NK-92 treated with Interleukin-12 subunit alpha and Interleukin-12 subunit beta, amount 100 ng/mL, for 24 hours (cell line): Measurements from ENCODE around the gene RELL1.

Experiments used
- DNase-seq: peaks from one replicate; lab custom pipeline; 2025; lab: John Stamatoyannopoulos, UW

RELL1 gene

DNA sequence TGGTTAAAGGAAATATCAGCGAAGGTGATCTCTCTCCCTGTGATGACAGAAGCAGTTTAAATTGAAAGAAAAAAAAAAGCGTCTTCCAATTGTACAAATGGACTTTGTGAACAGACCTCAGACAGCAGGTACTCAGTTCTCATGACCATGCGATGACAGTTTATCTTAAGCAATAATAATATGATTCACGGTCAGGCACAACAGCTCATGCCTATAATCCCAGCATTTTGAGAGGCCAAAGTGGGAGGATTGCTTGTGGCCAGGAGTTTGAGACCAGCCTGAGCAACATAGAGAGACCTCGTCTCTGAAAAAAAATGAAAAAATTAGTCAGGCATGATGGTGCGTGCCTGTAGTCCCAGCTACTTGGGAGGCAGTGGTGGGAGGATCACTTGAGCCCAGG, 51.0 kb downstream of the RELL1 start:
- no peak for DNase-seq

DNA sequence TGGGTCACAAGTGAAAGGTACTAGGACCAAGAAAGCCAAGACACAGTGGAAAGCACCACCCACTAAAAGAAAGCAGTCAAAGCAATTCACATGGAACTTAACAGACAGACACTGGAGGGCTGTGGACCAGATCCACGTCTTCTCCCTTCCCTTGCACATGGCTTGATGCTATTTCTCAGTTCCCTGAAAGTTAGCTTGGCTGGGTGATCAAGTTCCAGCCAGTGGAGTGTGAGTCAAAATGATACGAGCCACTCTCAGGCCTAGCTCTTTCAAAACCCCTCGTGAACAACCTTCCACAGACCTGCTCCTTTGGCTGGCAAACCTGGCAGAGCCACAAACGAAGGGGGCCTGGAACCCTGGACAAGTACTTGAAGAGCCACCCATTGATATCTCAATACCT, 52.0 kb downstream of the RELL1 start:
- no peak for DNase-seq

DNA sequence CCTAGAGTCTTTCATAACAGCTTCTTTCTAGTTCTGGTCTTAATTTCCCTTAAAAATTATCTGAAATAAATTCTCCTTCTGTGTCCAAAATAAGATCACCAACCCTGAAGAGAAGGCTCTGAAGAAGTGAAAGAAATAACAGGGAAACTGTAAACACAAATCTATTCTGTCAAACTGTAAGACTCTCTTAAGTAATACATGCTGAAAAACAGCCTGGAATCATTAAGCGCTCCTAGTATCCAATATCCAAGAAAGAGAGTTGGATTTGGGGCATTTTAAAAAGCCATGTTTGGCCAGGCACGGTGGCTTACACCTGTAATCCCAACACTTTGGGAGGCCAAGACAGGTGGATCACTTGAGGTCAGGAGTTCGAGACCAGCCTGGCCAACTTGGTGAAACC, 53.3 kb downstream of the RELL1 start:
- no peak for DNase-seq

DNA sequence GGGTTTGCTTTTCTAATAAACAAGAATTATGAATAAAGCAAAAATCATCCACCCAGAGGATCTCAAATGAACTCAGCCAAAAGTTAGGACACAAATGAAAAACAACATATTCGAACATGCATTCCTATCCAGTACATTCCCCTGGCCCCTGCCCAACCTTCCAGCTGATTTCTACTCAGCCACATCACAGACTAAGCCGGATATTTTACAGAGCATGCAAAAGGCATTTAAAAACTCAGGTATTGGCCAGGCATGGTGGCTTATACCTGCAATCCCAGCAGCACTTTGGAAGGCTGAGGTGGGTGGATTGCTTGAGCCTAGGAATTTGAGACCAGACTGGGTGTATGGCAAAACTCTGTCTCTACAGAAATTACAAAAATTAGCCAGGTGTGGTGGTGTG, 54.6 kb downstream of the RELL1 start:
- DNase-seq: no peak

DNA sequence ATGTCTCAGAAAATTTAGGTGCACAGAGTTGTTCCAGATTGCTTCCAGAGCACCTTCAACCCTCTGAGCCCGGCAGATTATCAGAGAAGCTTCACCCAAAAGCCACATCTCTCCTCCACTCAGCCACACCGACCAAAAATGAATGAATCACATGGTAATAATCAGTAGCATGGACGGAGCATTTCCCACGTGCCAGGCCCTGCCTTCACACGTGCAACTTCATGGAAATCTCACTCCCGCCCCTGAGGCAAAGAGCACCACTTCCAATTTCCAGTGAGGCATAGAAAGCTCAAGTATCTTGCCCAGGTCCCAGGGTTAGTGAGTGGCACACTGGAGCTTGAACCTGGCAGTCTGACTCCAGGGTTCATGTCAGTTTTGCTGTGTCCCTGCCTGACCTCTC, 56.5 kb downstream of the RELL1 start:
- no peak for DNase-seq

DNA sequence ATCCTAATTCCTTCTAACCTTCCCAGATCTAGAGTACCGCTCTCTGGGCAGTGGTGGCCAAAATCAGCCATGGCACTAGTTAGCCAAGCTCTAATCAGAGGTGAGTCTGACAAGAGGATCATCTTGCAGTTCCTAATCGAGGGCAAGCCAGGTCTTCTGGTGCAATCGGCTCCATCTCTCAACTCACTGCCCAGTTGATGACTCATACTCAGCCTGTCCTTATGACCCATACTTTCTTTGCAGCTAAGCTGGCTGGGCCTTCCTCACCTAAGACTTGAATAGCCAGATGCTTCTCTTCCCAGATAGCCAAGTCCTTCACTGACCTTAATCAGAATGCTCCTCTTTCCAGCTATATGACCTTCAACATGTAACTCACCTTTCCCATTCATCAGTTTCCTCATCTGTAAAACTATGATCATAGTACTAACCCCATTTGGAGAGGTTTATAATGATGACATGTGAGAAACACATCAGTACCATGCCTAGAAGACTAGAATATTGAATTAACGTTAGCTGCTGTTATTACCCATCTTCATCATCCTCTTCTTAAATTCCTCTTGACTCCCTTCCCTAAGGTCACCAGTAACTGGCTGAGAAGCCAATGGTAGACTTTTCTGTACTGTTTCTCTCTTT, 57.1 kb downstream of the RELL1 start:
- DNase-seq: no peak

DNA sequence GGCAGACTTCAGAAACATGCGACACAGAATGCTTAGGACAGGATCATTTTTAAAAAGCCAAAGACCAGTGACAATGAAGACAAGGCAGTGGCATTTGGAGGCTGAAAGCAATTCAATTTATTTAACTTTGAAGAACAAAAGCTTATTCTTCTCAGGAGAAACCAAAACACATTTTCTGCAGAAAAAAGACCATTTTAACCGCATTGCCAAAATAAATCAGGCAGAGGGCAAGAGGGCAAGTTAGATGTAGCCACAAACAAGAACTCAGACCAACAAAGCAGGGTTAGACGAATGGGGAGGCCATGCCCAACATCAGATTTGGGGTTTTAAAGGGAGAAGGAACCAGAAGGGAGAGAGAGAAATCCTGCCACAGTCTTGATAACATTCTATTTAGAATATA, 58.9 kb downstream of the RELL1 start:
- no peak for DNase-seq

DNA sequence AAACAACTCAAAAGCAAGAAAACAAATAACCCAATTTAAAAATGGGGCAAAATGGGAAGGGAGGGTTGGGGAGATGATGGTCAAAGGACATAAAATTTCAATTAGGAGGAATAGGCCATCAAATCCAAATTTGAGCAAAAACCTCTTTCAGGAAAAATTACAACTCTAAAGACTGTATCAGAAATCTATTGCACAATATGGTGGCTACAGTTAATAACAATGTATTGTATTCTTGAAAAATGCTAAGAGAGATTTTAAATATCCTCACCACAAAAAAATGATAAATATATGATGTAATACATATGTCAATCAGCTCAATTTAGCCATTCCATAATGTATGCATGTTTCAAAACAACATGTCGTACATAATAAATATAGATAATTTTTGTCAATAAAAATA, 60.7 kb downstream of the RELL1 start:
- DNase-seq: no peak

DNA sequence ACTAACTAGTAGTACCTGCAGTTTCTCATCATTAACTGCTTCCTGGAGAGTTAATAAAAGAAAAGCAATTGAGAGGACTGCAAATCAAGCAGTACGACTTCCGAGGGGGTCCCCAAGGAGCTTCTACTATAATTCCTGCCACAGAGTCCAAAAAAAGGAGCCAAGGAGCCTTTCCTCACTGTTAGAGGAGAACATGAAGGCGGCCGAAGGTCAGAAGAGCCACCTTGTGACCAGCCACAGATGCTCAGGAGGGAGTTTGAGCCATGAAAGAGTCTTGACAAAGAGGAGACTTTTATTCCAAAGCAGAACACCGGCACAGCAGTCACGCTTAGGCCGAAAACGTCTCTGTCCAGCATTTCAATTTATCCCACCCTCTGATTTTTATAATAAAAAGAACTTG, 62.2 kb downstream of the RELL1 start:
- no peak for DNase-seq

DNA sequence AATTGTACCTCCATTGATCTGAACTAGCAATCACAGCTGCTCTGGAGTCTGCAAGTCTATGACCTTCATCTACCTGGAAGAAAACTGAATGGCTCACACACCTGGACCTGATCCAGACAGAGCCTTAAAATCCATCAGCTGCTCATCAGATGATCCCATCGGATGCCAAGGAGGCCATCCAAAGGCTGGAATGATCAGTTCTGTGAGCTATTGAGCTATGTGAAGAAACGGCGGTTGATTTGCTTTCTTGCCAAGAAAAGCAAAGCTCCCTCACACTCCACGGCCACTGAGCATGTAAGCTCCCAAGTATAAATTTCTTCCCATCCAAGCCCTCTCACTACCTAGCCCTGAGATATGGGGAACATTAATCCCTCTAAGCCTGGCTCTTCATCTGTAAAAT, 63.1 kb downstream of the RELL1 start:
- DNase-seq: no peak

DNA sequence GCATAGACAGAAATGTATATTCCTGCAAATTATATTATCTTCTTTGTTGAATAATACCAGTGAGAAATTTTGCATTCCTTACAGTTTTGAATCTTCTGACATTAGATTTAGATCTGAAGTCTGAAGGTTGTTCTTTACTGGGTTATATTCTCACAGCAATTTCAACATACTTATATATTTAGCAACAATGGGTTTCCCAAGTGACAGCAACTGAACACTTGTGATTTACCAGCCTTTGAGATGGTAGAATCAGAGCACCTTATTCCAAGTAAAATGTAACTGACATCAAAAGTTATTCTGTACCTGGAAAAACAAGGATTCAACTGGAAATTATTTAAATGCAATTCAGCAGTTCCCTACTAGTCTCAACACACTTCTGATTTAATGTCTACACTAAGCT, 66.0 kb downstream of the RELL1 start:
- no peak for DNase-seq

DNA sequence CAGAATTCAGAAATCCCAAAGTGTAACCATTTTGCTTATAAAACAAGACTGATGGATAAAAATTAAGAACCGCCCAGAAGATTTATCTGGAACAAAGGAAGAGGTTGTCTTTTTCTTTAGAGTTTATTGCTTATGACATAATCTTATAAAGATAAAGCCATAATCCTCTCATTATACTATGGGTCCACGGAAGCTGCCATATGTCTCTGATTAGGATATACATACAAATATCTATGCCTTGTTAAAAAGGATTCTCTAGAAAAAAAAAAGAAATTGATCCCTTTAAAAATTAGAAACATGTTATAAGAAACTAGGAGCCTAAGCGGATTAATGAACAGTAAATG, 70.5 kb downstream of the RELL1 start:
- no peak for DNase-seq

DNA sequence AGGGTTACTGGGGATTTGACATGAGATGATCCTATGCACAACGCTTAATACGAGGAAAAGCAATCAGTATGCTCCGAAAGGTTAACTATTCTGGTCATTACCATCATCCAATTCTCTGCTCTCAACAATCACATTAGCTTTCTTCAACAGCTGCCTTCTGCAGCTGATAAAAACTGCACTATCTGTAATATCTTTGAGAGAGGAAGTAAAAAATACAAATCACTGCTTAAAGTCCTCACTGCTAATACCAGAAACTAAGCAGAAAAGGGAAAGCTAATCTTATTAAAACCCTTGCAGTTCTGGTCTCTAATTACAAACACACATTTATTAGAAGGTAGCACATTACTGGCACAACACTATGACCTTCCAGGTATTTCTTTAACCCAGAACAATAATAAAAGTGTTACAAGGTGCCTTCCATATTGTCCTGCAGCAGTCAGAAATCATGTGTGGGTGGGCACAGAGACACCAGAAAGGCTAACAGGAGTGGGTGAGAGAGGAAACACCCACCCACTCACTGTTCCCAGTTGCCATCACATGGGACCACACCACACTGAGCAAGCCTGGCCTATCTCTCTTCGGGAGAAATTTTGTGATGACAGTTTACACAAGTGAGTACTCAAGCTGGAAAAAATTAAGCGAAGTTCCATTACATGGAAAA, 71.0 kb downstream of the RELL1 start:
- DNase-seq: no peak

DNA sequence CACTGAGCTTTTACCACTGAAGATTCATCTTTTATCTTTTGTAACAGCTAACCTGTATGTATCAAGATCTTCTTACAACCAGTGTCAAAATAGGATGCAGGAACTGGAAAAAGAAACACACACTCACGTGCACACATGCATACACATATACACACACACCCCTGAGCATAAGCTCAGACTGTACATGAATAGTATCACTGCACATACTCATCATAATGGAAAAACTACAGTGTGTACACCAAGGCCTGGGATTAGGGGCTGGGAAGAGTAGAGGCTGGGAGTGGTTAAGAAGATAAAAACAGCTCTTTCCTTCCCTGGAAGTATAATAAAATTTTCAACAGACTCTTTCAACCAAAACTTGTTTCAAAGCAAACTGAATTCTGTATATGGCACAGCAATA, 73.4 kb downstream of the RELL1 start:
- no peak for DNase-seq

DNA sequence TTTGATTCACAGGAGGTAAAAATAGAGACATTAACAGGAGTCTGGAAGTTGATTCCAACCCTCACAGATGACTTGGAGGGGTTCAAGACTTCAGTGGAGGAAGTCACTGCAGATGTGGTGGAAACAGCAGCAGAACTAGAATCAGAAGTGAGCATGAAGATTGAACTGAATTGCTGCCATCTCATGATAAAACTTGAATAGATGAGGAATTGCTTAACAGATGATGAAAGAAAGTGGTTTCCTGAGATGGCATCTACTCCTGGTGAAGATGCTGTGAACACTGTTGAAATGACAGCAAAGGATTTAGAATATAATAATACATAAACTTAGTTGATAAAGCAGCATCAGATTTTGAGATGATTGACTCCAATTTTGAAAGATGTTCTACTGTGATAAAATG, 76.5 kb downstream of the RELL1 start:
- DNase-seq: no peak

DNA sequence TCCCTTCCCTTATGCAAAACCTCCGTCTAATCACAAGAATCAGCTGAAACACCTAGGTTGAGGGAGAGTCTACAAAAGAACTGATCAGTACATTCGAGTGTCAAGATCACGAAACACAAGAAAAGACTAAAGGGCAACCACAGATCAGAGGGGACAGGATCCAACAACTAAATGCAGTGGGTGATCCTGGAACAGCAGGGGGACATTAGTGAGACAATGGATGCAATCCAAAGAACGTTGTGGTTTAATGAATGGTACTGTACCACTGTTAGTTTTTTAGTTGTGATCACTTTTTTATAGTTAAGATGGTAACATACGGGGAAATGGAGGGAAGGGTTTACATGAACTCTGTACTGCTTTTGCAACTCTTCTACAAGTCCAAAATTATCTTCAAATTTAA, 79.2 kb downstream of the RELL1 start:
- DNase-seq: no peak

DNA sequence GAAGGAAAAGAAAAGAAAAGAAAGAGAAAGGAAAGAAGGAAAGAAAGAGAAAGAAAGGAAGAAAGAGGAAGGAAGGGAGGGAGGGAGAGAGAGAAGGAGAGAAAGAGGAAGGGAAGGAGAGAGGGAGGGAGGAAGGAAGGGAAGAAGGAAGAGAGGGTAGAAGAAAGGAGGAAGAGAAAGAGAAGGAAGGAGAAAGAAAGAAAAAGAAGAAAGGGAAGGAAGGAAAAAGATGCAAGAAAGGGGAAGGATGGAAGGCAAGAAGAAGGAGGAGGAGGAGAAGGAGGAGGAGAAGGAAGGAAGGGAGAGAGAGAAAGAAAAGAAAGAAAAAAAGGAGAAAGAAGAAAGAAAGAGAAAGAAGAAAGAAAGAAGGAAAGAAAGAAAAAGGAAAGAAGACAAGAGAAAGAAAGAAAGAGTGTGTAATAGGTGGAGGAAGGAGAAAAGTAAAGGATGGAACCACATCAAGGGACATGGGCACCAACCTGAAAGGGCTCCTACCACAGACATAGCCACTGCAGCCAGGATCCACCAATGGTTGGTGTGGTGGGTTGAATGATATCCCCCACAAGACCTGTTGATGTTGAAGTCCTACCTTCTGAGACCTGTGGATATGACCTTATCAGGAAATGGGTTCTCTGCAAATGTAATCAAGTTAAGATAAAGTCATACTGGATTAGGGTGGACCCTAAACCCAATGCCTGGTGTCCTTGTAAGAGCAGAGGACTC, 80.2 kb downstream of the RELL1 start:
- no peak for DNase-seq

DNA sequence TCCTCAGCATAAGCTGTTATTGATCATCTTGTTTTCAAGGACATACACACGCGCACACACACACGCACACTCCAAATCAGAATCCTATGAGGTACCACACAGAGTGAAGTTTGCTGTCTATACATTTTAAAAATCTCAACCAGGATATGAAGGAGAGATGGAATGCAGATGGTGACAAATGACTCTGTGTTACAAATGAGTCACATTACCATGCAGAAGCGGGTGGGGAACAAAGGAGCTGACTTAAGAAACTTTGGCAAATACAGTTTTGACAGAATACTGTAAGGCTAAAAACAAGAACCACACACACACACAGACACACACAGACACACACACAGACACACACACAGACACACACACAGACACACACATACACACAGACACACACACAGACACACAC, 81.7 kb downstream of the RELL1 start:
- no peak for DNase-seq

DNA sequence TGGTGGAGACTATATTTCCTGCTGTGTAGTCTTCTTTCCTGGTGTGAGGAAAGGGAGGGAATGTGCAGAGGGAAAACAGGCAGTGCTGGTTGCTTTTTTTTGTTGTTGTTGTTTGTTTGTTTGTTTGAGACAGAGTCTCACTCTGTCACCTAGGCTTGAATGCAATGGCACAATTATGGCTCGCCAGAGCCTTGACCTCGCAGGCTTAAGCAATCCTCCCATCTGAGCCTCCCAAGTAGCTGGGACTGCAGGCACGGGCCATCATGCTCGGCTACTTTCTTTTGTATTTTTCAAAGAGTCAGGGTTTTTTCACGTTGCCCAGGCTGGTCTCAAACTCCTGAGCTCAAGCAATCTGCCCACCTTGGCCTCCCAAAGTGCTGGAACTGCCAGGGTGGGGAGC, 82.5 kb downstream of the RELL1 start:
- DNase-seq: no peak

DNA sequence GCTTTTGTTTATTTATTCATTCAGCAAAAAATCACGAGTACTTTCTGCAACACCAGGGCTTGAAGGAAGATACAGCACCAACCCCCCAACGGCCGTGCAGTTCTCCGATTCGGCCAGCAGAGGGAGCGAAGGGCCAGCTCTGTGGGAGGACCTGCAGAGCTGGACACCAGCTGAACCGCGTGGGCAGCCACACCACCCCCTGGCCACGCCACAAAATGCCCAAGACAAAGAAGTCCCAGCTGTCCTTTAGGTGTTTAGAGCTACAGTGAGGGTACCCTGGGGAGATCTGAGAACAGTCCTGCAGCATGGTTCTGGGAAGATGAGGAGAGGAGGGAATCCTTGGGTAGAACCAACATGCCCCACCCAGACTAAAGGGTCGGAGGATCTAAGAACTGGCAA, 83.1 kb downstream of the RELL1 start:
- DNase-seq: peak; percentile 55

DNA sequence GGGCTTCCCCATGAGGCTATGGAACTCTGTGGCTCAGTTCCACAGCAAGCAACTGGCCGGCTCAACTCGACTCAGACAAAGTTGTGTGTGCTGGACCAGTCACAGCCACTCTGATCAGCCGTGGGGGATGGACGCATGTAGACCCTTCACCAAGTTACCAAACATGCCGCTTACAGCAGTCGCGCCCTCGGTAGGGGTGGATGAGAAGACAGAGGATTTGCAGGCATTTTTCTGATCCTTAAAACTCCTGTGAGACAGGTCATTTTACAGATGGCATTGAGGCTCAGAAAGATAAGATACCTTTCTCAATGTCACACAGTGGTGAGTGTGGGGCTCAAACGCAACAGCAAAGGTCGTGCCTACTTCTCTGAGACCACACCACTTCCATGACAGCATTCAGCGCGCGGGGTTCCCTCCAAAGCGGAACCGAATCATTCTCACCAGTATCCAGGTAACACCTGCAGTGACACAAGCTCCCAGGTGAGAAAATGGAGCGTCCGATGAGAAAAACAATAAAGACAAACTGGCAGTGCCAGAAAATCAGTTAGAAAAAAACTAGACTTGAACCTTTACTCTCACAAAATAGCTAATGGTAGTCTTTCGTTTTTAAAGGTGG, 83.6 kb downstream of the RELL1 start:
- no peak for DNase-seq

DNA sequence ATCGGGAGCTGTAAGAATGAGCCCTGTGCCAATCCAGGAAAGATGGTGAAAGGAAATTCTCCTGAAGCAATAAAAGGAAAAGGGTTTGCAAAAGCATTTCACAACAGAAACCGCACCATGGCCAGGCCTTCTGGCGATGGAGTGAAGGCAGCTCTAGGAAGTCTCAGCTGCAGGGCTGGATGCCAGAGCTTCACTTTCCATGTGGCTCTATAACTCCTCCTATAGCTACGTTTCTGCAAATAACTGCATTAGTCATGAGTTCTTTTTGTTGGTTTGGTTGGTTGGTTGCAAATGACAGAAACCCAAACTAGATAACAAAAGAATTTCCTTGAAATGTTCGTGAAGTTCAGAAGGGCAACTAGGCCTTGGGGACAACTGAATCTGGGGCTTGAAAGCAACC, 84.6 kb downstream of the RELL1 start:
- DNase-seq: no peak

DNA sequence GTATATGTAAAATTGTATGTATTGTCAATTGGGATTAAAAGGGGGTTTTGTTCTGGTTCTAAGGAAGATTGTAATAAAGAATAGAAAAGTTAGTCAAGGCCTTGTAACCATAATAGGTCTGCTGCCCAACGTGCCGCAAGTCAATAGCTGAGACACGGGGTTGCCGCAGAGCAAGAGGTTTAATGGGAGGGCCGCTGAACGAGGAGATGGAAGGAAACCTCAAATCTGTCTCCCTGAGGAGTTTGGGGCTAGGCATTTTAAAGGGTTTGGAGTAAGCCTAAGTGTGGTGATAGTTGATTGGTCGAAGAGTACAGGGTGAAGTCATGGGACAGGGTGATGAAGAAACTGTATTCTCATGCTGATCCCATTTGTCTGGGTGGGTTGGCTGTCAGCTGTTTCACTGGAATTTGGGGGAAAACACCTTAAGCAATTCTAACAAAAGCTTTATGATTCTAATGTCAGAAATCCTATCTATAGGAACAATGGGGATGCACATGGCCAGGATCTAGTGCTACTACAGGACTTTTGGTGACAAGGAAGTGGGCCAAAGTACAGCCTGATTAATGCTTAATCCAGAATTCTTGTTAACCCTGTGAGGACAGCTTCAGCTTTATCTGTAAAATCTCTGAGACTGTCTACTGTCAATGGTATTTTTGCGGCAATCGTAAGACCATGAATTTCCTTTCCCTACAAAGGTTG, 86.9 kb downstream of the RELL1 start:
- no peak for DNase-seq
